GM10847 (cell line): ENCODE results near the gene CBFA2T2.

Experiments used
- POLR2A ChIP-seq: IDR thresholded peaks from 2 replicates; pipeline ENCODE4 v1.6.1; 2011; ENCODE audit not compliant: insufficient read length; ENCODE audit errors: extremely low read depth

Gene CBFA2T2

DNA sequence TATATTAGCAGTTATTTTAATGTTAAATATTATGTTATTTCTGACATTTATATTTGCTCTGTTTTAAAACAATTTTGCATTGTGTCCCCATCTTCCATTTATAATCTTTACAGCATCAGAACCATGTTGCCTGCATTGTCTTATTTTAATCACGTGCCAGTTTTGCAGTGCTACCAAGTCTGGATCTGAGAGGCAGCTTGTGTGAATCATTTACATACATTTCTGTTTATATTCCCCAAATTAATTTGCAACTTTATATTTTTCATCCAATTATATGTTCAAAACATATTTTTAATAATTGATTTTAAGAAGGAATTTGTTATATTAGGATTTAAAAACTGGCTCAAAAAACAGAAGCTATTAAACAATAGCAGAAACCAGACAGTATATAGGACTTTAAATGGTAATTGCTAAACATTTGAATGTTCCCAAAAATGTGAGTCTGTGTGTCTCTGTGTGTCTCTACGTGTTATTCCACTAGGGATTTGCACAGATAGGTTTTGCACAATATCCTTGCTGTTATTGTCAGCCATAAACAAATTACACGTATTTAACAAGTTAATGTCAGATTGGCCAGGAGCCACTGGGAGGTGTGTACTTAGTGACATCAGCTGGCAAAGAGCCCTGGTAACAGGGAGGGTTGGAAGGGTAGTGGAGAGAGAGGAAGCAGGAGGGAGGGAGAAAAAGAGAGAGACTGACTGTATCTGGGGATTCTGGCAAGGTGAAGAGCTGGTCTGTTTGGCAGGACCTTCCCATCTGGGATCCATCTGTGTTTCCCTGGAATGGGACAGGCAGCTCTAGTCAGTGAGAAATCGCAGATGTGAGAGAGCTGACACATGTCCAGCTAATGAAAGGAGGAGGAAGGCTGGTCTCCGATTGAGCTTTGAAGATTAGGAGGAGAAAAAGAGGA, 72.1 kb downstream of the CBFA2T2 start:
- no peak for TF ChIP-seq POLR2A

DNA sequence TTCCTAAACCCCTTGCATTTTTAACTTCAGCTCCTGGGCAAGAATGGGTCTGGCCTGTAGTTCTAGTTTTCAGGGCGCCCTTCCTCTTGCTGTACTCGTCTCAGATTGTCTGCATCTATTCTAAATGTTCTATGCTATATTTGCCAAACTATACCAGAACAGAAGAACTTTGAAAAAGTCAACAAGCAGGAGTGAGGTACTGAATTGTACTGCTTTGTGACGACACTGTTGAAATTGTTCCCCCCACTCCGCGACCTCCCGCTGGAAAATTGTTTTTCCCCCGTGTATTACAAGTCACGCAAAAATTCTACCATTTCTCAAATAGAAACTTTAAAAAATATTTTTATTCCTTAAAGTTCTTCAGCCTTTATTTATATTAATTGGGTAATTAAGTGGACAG, 73.9 kb downstream of the CBFA2T2 start:
- no peak for TF ChIP-seq POLR2A

DNA sequence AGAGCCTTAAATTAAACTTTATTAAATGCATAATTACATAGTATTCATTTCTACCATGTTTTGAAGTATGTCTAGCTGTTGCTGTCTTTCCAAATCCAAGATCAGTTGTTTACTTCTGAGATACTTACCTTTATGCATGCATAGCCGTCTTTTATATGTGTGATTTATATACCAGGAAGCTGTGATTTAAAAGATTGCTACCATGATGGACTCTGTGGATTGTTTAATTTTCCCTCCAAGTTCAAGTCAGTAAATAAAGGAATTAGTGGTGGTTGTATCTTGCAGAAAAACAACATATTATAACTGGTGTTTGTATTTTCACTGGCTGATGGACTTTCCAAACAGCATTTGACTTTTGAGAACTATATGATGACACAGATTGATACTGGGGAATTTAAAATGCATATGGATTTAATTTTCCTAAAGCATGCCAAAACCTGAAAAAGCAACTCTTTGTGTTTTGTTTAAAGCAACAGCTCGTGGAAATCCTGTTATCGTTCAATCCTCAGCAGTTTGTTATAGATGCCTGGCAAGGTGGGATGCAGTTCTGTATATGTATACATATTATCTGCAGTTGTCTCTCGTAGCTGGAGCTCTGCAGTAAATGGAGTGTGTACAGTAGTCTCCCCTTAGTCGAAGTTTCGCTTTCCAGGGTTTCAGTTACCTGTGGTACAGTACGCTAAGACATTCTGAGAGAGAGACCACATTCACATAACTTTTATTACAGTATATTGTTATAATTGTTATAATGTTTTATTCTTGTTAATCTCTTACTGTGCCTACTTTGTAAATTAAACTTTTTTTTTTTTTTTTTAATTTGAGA, 77.1 kb downstream of the CBFA2T2 start:
- no peak for TF ChIP-seq POLR2A

DNA sequence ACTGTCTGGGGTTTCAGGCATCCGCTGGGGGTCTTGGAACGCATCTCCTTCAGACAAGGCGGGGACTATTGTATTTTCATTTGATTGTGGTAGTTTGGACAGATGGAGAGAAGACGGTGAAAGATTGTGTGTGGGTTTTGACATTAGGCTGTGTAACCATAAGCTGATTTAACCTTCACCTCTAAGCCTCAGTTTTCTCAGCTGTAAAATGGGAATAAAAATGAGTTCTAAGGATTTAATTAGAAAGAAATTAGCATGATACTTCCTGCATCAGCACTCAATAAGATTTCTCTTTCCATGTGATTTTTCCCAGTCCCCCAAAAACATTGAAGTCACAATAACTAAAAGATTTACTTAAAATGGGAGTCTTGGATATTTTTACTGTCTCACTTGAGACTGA, 78.1 kb downstream of the CBFA2T2 start:
- no peak for TF ChIP-seq POLR2A

DNA sequence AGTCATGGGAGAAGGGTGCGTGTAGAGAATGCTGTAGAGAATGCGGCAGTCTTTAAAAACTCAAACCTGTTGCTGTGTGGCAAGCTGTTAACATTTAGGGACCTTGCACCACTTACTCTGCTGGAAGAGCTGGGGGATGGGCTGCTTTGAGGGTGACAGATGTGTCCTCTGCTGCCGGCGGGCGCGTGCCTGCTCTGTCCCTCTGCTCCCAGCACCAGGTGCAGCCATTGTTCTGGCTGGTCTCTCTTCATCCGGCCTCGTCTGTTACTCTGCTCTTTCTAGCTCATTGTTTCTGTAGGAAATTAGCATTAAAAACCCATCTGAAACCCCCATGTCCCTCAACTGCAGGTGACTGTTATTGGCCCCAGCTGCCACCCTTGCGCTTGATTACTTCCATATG, 78.5 kb downstream of the CBFA2T2 start:
- TF ChIP-seq POLR2A = no peak

DNA sequence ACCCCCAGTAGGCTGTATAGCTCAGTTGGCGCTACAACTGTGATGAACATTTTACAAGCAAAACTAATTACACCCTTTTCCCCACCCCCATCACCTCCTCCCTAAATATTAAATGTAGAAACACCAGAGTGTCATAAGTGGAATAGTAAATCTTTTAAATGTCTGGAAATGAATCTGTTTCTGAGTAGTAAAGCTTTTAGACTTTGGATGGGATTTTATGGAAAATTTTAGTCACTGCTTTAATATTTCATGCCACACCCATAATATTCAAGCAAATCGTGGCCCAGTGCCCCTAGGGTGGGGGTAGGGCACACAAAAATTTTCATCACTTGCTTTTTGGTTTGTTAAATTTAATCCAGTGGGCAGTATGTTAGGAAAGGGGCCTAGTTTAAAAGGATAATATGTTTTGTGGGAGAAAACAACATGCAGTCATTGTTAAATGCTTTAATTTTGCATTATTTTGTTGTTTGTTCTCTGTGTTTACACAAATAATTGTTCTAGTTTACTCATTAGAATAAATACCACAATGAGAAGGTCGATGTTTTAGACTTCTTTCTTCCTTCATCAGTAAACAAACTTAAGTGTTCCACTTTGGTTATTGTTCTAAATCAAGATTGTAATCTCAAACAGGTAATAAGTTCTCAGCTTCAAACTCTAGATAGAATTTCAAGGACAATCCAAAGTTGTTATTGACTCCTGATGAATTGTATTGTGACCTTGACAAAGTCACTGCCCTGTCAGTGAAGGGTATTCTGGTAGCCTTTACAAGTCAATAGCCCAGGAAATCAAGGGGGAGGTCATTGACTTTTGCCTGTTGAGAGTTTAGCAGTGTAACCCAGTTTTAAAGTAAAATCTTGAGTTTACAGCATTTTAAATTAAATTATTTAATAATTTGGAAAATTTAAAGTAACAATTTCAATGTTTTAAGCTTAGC, 79.2 kb downstream of the CBFA2T2 start:
- no peak for TF ChIP-seq POLR2A

DNA sequence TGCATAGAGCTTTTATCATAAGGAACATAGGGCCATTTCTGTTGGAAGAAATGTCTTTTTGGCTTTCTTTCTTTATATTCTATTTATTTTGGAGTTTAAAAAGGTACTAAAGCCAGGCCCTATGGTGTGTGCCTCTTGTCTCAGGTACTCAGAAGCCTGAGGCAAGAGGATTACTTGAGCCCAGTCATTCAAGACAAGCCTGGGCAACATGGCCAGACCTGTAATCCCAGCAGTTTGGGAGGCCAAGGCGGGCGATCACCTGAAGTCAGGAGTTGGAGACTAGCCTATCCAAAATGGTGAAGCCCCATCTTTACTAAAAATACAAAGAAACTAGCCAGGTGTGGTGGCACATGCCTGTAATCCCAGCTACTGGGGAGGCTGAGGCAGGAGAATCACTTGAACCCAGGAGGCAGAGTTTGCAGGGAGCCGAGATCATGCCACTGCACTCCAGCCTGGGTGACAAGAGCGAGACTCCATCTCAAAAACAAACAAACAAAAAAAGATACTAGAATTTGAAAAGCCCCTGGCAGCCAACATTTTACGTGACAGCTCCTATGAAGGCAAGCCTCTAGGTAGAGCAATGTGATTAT, 80.0 kb downstream of the CBFA2T2 start:
- TF ChIP-seq POLR2A = no peak

DNA sequence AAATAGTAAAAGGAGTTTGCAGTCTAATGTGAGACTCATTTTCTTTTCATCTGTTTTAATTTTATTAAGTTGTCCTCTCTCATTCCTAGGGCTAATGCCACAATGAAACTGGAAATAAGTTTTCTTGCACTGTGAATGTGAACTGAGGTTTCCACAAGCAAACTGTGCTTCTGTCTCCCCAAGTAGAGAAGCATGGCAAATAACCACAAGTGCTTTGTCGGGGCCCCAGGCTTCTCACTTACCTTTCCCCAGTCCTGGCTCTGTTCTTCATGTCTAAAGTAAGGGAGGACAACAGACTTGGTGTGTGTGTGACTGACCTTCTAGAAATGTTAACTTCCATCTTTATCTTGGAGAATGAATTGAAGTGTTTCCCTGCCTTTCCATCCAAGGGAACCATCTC, 80.8 kb downstream of the CBFA2T2 start:
- no peak for TF ChIP-seq POLR2A

DNA sequence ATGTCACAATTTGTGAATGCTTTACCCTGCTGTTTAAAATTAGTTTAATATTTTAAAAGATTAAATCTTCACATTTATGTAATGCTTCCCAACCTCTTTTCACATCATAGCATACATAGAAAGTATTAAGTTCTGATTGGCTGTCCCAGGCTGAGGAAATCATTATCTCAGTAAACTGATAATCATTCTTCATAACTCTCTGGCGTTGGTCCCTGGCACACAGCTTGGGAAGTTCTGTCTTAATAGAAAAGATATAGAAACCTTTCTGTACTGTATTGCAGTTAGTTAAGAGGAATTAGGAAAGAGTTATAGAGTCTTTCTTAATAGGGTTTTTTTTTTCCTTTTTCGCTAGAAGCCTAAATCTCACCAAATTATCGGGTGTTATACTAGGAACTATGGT, 85.4 kb downstream of the CBFA2T2 start:
- TF ChIP-seq POLR2A = no peak

DNA sequence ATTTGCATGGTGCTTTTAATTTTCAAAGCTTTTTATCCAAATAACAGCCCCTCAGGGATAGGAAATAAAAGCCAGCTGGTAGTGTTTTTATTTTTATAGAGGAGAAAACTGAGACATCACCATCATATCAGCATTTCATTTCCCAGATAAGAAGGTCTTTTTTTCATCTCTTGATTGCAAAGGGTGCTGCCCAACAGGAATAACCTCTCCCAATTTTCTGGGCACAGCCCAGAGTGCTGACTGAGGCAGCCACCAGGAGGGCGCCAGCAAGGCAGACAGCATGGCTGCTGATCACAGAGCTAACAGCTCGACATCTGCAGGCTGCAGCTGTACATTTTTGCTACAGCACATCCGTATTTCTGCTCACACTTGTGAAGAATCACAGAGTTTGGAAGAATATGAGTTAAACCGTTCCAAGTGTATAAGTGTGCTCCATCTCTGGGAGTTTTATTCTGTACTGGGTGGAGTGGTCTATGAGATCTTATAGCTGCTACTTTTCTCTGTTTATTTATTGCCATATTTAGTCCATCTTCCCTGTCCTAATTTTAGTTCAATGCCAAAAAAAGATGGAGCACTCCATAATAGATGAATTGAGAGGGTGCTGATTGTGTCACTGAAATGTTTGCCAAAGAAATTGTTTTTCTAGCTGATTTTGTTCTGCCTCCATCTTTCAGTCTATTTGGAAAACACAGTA, 86.7 kb downstream of the CBFA2T2 start:
- no peak for TF ChIP-seq POLR2A

DNA sequence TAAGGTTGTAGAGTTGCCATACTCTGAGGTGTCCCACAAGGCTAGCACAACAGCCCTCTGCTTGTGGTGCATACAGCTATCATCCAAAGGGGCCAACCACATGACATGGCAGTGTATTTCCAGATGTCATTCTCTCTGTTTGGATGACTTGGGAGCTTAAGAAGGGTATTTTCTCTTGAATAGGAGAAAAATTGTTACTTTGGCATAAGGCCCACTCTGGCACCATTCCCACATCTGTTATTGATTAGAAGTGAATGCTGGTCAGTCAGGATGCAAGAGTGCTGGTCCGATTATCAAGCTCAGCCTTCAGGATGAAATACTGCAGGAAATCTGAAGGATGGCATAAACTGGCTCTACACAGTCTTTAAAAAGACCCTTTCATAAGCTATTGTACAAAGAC, 88.6 kb downstream of the CBFA2T2 start:
- TF ChIP-seq POLR2A = no peak

DNA sequence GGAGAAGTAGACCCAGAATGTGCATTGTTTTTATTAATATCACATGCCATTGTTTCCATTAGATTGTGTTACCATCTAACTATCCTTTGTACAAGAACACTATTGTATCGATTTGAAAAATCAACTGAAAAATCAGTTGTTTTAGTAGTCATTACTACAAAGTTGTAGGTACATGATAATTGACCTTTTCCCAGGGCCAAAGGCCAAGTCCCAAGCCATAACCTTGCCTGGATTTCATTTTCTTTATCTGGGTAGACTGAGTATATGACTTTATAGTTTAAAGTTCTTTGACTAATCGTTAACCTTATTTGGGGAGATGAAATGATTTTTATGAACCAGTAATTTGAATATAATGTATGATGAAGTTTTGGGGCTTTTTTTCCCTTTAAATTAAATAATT, 93.2 kb downstream of the CBFA2T2 start:
- TF ChIP-seq POLR2A = no peak

DNA sequence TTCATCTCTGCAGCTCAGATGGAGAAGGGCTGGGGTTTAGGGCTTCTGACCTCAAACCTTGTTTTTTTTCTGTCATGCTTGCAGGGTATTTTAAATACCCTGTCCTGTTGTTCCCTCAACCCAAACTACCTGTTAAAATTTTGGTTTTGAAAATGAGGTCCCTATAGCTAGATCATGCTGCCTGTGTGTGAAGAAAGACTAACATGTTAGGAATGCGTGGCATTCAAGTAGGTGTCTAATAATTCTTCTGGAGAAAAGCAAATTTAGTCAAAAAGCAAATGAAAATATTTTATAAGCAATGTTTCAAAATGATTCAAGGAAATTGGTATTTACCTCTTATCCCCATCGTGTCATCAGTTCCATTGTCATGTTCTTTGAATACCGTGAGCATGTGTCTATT, 95.1 kb downstream of the CBFA2T2 start:
- TF ChIP-seq POLR2A = no peak

DNA sequence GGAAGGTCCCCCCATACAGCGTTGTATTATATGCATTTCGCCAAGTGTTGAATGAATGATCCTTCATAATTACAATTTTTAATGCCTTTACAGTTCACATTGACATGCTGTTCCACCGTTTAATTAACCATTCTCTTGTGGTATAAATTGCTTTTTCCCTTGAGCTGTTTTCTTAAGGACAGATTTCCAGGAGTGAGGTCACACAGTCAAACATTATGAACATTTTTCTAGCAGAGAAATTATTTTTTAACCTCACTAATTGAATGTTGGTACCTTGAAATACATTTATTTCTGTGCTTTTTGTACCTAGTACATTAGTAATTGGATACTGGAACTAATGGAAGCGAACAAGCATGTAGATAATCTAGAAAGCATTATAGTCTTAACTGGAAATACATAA, 95.5 kb downstream of the CBFA2T2 start:
- no peak for TF ChIP-seq POLR2A

DNA sequence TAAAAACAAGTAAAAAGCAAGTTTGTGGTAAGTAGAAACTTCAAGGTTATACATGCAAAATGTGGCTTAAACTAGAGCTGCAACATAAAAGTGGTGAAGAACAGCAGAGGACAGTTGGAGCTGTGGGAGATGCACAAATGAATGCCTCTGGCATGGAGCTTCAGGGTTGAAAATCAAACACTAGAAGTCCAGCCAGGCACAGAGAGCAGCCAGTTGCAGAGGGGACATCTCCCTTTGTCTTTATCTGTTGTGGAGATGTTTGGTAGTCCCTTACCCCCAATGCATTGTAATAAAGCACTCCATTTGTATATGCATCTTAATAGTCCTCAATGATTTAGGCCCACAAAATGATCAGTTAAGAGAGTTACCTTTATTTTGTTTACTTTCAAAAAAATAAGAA, 99.2 kb downstream of the CBFA2T2 start:
- TF ChIP-seq POLR2A = no peak

DNA sequence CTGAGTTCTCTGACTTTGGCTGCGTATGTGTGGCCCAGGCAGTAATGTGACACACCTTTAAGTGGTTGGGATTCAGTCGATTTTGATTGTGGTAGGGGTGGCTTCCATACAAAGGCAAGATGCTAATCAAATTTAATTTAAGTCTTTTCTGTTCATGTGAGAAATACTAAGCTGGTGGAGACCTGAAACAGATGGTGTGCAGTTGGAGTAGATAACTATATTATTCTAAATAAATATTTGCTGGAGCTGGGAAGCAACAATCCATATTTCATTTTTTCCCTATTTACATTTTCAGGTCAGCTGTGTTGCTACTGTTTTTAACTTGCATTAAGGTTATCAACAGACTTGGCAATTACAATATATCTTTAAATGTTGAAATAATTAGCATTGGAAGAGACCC, 104.8 kb downstream of the CBFA2T2 start:
- TF ChIP-seq POLR2A = no peak
